WTC11 (cell line): ENCODE data around the gene EOLA1.
"Not testable (repeated sequence)": the region's sequence is repeated elsewhere in the genome, so short reads cannot be mapped to it uniquely, and the experiment has no call there.

Experiments used
- ARID4B ChIP-seq: sonication (generic); formaldehyde crosslinking; IDR thresholded peaks from 2 replicates; pipeline ENCODE4 v1.8.0; 2023; ENCODE audit warnings: missing genetic modification reagents, mild to moderate bottlenecking, borderline replicate concordance
- GABPB1 ChIP-seq: sonication (generic); formaldehyde crosslinking; IDR thresholded peaks from 2 replicates; pipeline ENCODE4 v1.8.1; 2023; ENCODE audit warnings: mild to moderate bottlenecking, missing genetic modification reagents
- JUN ChIP-seq: sonication (generic); formaldehyde crosslinking; IDR thresholded peaks from 2 replicates; pipeline ENCODE4 v1.8.0; 2023; ENCODE audit warnings: mild to moderate bottlenecking, missing genetic modification reagents
- NFE2L1 ChIP-seq: sonication (generic); formaldehyde crosslinking; IDR thresholded peaks from 2 replicates; pipeline ENCODE4 v1.8.1; 2023; ENCODE audit warnings: missing genetic modification reagents
- NR1H2 ChIP-seq: sonication (generic); formaldehyde crosslinking; IDR thresholded peaks from 2 replicates; pipeline ENCODE4 v1.9.0; 2021; ENCODE audit warnings: mild to moderate bottlenecking, moderate library complexity, missing genetic modification reagents
- PREB ChIP-seq: sonication (generic); formaldehyde crosslinking; IDR thresholded peaks from 2 replicates; pipeline ENCODE4 v1.8.1; 2022; ENCODE audit warnings: mild to moderate bottlenecking, missing genetic modification reagents, moderate library complexity, borderline replicate concordance
- ZBTB43 ChIP-seq: sonication (generic); formaldehyde crosslinking; IDR thresholded peaks from 2 replicates; pipeline ENCODE4 v1.8.1; 2023; ENCODE audit warnings: mild to moderate bottlenecking, missing genetic modification reagents
- ZNF121 ChIP-seq: sonication (generic); formaldehyde crosslinking; IDR thresholded peaks from 2 replicates; pipeline ENCODE4 v1.8.0; 2023; ENCODE audit warnings: missing genetic modification reagents
- ZNF281 ChIP-seq: sonication (generic); formaldehyde crosslinking; IDR thresholded peaks from 2 replicates; pipeline ENCODE4 v1.8.0; 2023; ENCODE audit warnings: mild to moderate bottlenecking, missing genetic modification reagents
- ZNF317 ChIP-seq: sonication (generic); formaldehyde crosslinking; IDR thresholded peaks from 2 replicates; pipeline ENCODE4 v1.8.1; 2023; ENCODE audit warnings: low read depth, mild to moderate bottlenecking, moderate library complexity, missing genetic modification reagents, borderline replicate concordance
- TF ChIP-seq, protein P1 (sequence below): sonication (generic); formaldehyde crosslinking; IDR thresholded peaks from 2 replicates; pipeline ENCODE4 v1.8.1; 2022; ENCODE audit warnings: mild to moderate bottlenecking, moderate library complexity, missing genetic modification reagents
- TF ChIP-seq, protein P2 (sequence below): fragments of 200-600 bp; IDR thresholded peaks from 2 replicates; pipeline ENCODE4 v1.8.0; 2022; ENCODE audit warnings: antibody characterized with exemption
- TF ChIP-seq, protein P3 (sequence below): fragments of 250-450 bp; sonication (Bioruptor Pico); IDR thresholded peaks from 2 replicates; pipeline ENCODE4 v2.1.2; 2022; ENCODE audit warnings: mild to moderate bottlenecking, moderate library complexity

GRCh38 chrX:149502923-149503322 lies 37.9 kb upstream of the EOLA1 start:
- not testable (repeated sequence) for TF ChIP-seq ARID4B (CRISPR knock-in tag); ZBTB43 (CRISPR knock-in tag); ZNF317 (CRISPR knock-in tag); GABPB1; NR1H2 (CRISPR knock-in tag); ZNF281 (CRISPR knock-in tag); ZNF121 (CRISPR knock-in tag); PREB (CRISPR knock-in tag); JUN (CRISPR knock-in tag); NFE2L1 (CRISPR knock-in tag)
- TF ChIP-seq, protein P1, sequence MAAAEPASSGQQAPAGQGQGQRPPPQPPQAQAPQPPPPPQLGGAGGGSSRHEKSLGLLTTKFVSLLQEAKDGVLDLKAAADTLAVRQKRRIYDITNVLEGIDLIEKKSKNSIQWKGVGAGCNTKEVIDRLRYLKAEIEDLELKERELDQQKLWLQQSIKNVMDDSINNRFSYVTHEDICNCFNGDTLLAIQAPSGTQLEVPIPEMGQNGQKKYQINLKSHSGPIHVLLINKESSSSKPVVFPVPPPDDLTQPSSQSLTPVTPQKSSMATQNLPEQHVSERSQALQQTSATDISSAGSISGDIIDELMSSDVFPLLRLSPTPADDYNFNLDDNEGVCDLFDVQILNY = not testable (repeated sequence)
- TF ChIP-seq, protein P2, sequence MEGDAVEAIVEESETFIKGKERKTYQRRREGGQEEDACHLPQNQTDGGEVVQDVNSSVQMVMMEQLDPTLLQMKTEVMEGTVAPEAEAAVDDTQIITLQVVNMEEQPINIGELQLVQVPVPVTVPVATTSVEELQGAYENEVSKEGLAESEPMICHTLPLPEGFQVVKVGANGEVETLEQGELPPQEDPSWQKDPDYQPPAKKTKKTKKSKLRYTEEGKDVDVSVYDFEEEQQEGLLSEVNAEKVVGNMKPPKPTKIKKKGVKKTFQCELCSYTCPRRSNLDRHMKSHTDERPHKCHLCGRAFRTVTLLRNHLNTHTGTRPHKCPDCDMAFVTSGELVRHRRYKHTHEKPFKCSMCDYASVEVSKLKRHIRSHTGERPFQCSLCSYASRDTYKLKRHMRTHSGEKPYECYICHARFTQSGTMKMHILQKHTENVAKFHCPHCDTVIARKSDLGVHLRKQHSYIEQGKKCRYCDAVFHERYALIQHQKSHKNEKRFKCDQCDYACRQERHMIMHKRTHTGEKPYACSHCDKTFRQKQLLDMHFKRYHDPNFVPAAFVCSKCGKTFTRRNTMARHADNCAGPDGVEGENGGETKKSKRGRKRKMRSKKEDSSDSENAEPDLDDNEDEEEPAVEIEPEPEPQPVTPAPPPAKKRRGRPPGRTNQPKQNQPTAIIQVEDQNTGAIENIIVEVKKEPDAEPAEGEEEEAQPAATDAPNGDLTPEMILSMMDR = not testable (repeated sequence)
- TF ChIP-seq, protein P3, sequence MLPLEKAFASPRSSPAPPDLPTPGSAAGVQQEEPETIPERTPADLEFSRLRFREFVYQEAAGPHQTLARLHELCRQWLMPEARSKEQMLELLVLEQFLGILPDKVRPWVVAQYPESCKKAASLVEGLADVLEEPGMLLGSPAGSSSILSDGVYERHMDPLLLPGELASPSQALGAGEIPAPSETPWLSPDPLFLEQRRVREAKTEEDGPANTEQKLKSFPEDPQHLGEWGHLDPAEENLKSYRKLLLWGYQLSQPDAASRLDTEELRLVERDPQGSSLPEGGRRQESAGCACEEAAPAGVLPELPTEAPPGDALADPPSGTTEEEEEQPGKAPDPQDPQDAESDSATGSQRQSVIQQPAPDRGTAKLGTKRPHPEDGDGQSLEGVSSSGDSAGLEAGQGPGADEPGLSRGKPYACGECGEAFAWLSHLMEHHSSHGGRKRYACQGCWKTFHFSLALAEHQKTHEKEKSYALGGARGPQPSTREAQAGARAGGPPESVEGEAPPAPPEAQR (CRISPR knock-in tag) = not testable (repeated sequence)
